Endothelial cell of umbilical vein (primary cell): ENCODE results near the gene DNAH6.

Experiments
- CTCF ChIP-seq, 2 donors: IDR thresholded peaks; 1 replicate in 1 of 2; 2 replicates in 1 of 2; pipeline ENCODE4 v1.5.1; 2011; ENCODE audit warnings: low read length in 2 of 2, mild to moderate bottlenecking in 2 of 2, moderate library complexity in 2 of 2, control low read depth in 1 of 2, inconsistent platforms in 1 of 2, low read depth in 1 of 2; ENCODE audit not compliant: insufficient read depth in 1 of 2; ENCODE audit errors: extremely low read depth in 1 of 2
- EZH2 ChIP-seq: IDR thresholded peaks from 2 replicates; pipeline ENCODE4 v1.6.1; 2012; ENCODE audit warnings: borderline replicate concordance, low read depth, mild to moderate bottlenecking, moderate library complexity, low read length, inconsistent platforms; ENCODE audit not compliant: severe bottlenecking
- POLR2A ChIP-seq: IDR thresholded peaks from 2 replicates; pipeline ENCODE4 v1.6.1; 2012; ENCODE audit warnings: low read depth, mild to moderate bottlenecking, control low read depth, low read length
- POLR2AphosphoS5 ChIP-seq: IDR thresholded peaks from 2 replicates; pipeline ENCODE4 v1.6.1; 2012; ENCODE audit warnings: low read depth, mild to moderate bottlenecking, control low read depth, low read length, moderate library complexity; ENCODE audit not compliant: insufficient read depth

- no peak for TF ChIP-seq CTCF (IDR thresholded peaks at IDR 0.05; ENCODE audit: extremely low read depth in 1 of 2, insufficient read depth in 1 of 2, low read depth in 1 of 2, low read length in 2 of 2)
- no peak for TF ChIP-seq POLR2A
- no peak for TF ChIP-seq POLR2AphosphoS5
- no peak for TF ChIP-seq EZH2
These were observed 300.9 kb downstream of the DNAH6 start for GRCh38 chr2:84817239-84817655.
